Measurements from ENCODE around the gene ID1. TPM values are rescaled to one million over a fixed set of nuclear protein-coding genes. Genes with fewer than 3 reads are reported as not detected.

The ID1 gene
- 500 TPM for total RNA-seq
- 683 TPM for polyA plus RNA-seq

GRCh38 chr20:31605031-31605901 lies at the start of gene ID1:
Gene ID1, plus strand, starts transcription at chr20:31605289. Its CDS starts 99 bp downstream, at chr20:31605388.
- Histone ChIP-seq H3K4me1 (ENCODE audit: insufficient read depth) (peaks cover 1% of the 10 kb centered on the region), H3K4me3 (ENCODE audit: low read depth, low read length) (peak within 1 kb of the TSS; percentile 77), H3K36me3 (ENCODE audit: insufficient read depth) (no peaks in the 10 kb centered on the region), H3K27ac (ENCODE audit: low read depth) (peak within 1 kb of the TSS; percentile 95)
- WGBS, result under 1% methylated on average over 74 of the region's 74 CpGs
- peak; percentile 97 for DNase-seq (ENCODE audit: extremely low spot score)

- no peak overlapping the region for H3K4me3 ChIP-seq (ENCODE audit: low read depth, low read length)
- no peak overlapping the region for H3K27ac ChIP-seq (ENCODE audit: low read depth)
- no peaks in the 10 kb centered on the region for H3K4me1 ChIP-seq (ENCODE audit: insufficient read depth)
- no peaks in the 10 kb centered on the region for H3K36me3 ChIP-seq (ENCODE audit: insufficient read depth)
- no peak for DNase-seq (ENCODE audit: extremely low spot score)
- 87% methylated on average over 2 of the region's 2 CpGs for WGBS
Measured at GRCh38 chr20:31559704-31560093, 45.4 kb upstream of the ID1 start.

GRCh38 chr20:31560094-31560745 lies 44.9 kb upstream of the ID1 start:
- Histone ChIP-seq H3K4me3 (ENCODE audit: low read depth, low read length) (no peak overlapping the region), H3K27ac (ENCODE audit: low read depth) (no peak overlapping the region), H3K4me1 (ENCODE audit: insufficient read depth) (no peaks in the 10 kb centered on the region), H3K36me3 (ENCODE audit: insufficient read depth) (no peaks in the 10 kb centered on the region)
- WGBS, result 22% methylated on average over 6 of the region's 6 CpGs
- DNase-seq (ENCODE audit: extremely low spot score), result no peak

GRCh38 chr20:31560746-31561598 lies 44.1 kb upstream of the ID1 start:
- H3K36me3 ChIP-seq (ENCODE audit: insufficient read depth), result no peaks in the 10 kb centered on the region
- H3K4me1 ChIP-seq (ENCODE audit: insufficient read depth), result no peaks in the 10 kb centered on the region
- no peak overlapping the region for H3K27ac ChIP-seq (ENCODE audit: low read depth)

GRCh38 chr20:31562241-31562640 lies 42.8 kb upstream of the ID1 start:
- no peak for DNase-seq (ENCODE audit: extremely low spot score)
- no peak overlapping the region for H3K4me3 ChIP-seq (ENCODE audit: low read depth, low read length)
- no peak overlapping the region for H3K27ac ChIP-seq (ENCODE audit: low read depth)
- 63% methylated on average over 1 of the region's 1 CpG for WGBS
- no peaks in the 10 kb centered on the region for H3K4me1 ChIP-seq (ENCODE audit: insufficient read depth)
- no peaks in the 10 kb centered on the region for H3K36me3 ChIP-seq (ENCODE audit: insufficient read depth)

More at GRCh38 chr20:31560746-31561598, 44.1 kb upstream of the ID1 start:
- DNase-seq (ENCODE audit: extremely low spot score), result no peak
- WGBS, result 66% methylated on average over 7 of the region's 7 CpGs
- H3K4me3 ChIP-seq (ENCODE audit: low read depth, low read length), result no peak overlapping the region

- Histone ChIP-seq H3K27ac (ENCODE audit: low read depth) (peak overlapping the region; percentile 27), H3K4me1 (ENCODE audit: insufficient read depth) (no peaks in the 10 kb centered on the region), H3K36me3 (ENCODE audit: insufficient read depth) (no peaks in the 10 kb centered on the region), H3K4me3 (ENCODE audit: low read depth, low read length) (no peak overlapping the region)
- WGBS, result 84% methylated on average over 6 of the region's 6 CpGs
- DNase-seq (ENCODE audit: extremely low spot score), result no peak
Measured at GRCh38 chr20:31564284-31564683, 40.8 kb upstream of the ID1 start.

GRCh38 chr20:31565699-31566318 lies 39.3 kb upstream of the ID1 start:
- Histone ChIP-seq H3K27ac (ENCODE audit: low read depth) (peak overlapping the region; percentile 72), H3K36me3 (ENCODE audit: insufficient read depth) (no peaks in the 10 kb centered on the region), H3K4me3 (ENCODE audit: low read depth, low read length) (no peak overlapping the region), H3K4me1 (ENCODE audit: insufficient read depth) (no peaks in the 10 kb centered on the region)
- DNase-seq (ENCODE audit: extremely low spot score), result no peak
- WGBS, result 92% methylated on average over 6 of the region's 6 CpGs

GRCh38 chr20:31566319-31566657 lies 38.8 kb upstream of the ID1 start:
- no peaks in the 10 kb centered on the region for H3K4me1 ChIP-seq (ENCODE audit: insufficient read depth)
- WGBS, result 94% methylated on average over 1 of the region's 1 CpG
- H3K27ac ChIP-seq (ENCODE audit: low read depth), result peak overlapping the region; percentile 72
- H3K36me3 ChIP-seq (ENCODE audit: insufficient read depth), result no peaks in the 10 kb centered on the region
- no peak for DNase-seq (ENCODE audit: extremely low spot score)
- no peak overlapping the region for H3K4me3 ChIP-seq (ENCODE audit: low read depth, low read length)

GRCh38 chr20:31566658-31567379 lies 38.3 kb upstream of the ID1 start:
- Histone ChIP-seq H3K36me3 (ENCODE audit: insufficient read depth) (no peaks in the 10 kb centered on the region), H3K4me1 (ENCODE audit: insufficient read depth) (no peaks in the 10 kb centered on the region), H3K27ac (ENCODE audit: low read depth) (peak overlapping the region; percentile 72), H3K4me3 (ENCODE audit: low read depth, low read length) (no peak overlapping the region)
- 82% methylated on average over 14 of the region's 14 CpGs for WGBS
- no peak for DNase-seq (ENCODE audit: extremely low spot score)

GRCh38 chr20:31567380-31567720 lies 37.7 kb upstream of the ID1 start:
- Histone ChIP-seq H3K4me3 (ENCODE audit: low read depth, low read length) (no peak overlapping the region), H3K27ac (ENCODE audit: low read depth) (peak overlapping the region; percentile 72), H3K36me3 (ENCODE audit: insufficient read depth) (no peaks in the 10 kb centered on the region), H3K4me1 (ENCODE audit: insufficient read depth) (no peaks in the 10 kb centered on the region)
- no peak for DNase-seq (ENCODE audit: extremely low spot score)

GRCh38 chr20:31568041-31568731 lies 36.9 kb upstream of the ID1 start:
- Histone ChIP-seq H3K27ac (ENCODE audit: low read depth) (peak overlapping the region; percentile 18), H3K4me1 (ENCODE audit: insufficient read depth) (no peaks in the 10 kb centered on the region), H3K4me3 (ENCODE audit: low read depth, low read length) (no peak overlapping the region), H3K36me3 (ENCODE audit: insufficient read depth) (no peaks in the 10 kb centered on the region)
- no peak for DNase-seq (ENCODE audit: extremely low spot score)
- 75% methylated on average over 21 of the region's 21 CpGs for WGBS

- Histone ChIP-seq H3K27ac (ENCODE audit: low read depth) (peak overlapping the region; percentile 18), H3K4me3 (ENCODE audit: low read depth, low read length) (no peak overlapping the region), H3K36me3 (ENCODE audit: insufficient read depth) (no peaks in the 10 kb centered on the region), H3K4me1 (ENCODE audit: insufficient read depth) (peaks cover 1% of the 10 kb centered on the region)
- DNase-seq (ENCODE audit: extremely low spot score), result no peak
- 88% methylated on average over 5 of the region's 5 CpGs for WGBS
Measured at GRCh38 chr20:31568773-31569162, 36.3 kb upstream of the ID1 start.

Measured in urinary bladder (tissue), 4 donors.